Peyer's patch (tissue), 4 donors: ENCODE measurements around the gene DIS3L2. TPM values are rescaled to one million over a fixed set of nuclear protein-coding genes. Genes with fewer than 3 reads are reported as not detected.
"Not testable (repeated sequence)": the region's sequence is repeated elsewhere in the genome, so short reads cannot be mapped to it uniquely, and the experiment has no call there.

ENCODE experiments used
- DNase-seq, 3 donors: peaks; one replicate each; pipeline ENCODE4 v3.0.0-alpha.2; 2017 to 2019
- H3K27ac ChIP-seq, 4 donors: fragments of 200-600 bp; sonication (generic); one replicate each; pipeline ENCODE4 v1.5.1; 2016 to 2019
- H3K27me3 ChIP-seq, 2 donors: fragments of 200-600 bp; sonication (generic); one replicate each; pipeline ENCODE4 v1.5.1; 2019
- H3K36me3 ChIP-seq, 3 donors: fragments of 200-600 bp; sonication (generic); one replicate each; pipeline ENCODE4 v1.5.1; 2016 to 2019
- H3K4me1 ChIP-seq, 4 donors: fragments of 200-600 bp; sonication (generic); one replicate each; pipeline ENCODE4 v1.5.1; 2016 to 2019
- H3K4me3 ChIP-seq, 4 donors: fragments of 200-600 bp; sonication (generic); 1 replicate in 3 of 4; 2 replicates in 1 of 4; pipeline ENCODE4 v1.5.1; 2016 to 2019; ENCODE audit warnings: mild to moderate bottlenecking in 1 of 4
- H3K9me3 ChIP-seq, 4 donors: fragments of 200-600 bp; sonication (generic); one replicate each; pipeline ENCODE4 v1.5.1; 2016 to 2019; ENCODE audit warnings: mild to moderate bottlenecking in 1 of 4
- CTCF ChIP-seq, 6 experiments: fragments of 450-650 bp in 4 of 6; fragments of 200-600 bp in 2 of 6; sonication (generic) in 1 of 6; IDR thresholded peaks; one replicate each; pipeline ENCODE4 v1.5.1; 2017 to 2019; ENCODE audit warnings: antibody characterized with exemption in 6 of 6, mild to moderate bottlenecking in 3 of 6, moderate library complexity in 1 of 6
- POLR2A ChIP-seq, 2 donors: fragments of 450-650 bp; IDR thresholded peaks; one replicate each; pipeline ENCODE4 v1.5.1; 2017; ENCODE audit warnings: antibody characterized with exemption in 2 of 2, mild to moderate bottlenecking in 2 of 2, moderate library complexity in 2 of 2
- total RNA-seq, 4 donors: library from RNA; depleted of rRNA; stranded (reverse); fragments of >200 nt; gene quantifications; one replicate each; pipeline ENCODE4 v1.1.0, GENCODE V29; 2016

Gene DIS3L2
- total RNA-seq, 4 donors from 2014 or later: 26.4 to 147 (median 58.3) TPM

- Histone ChIP-seq H3K36me3 (no peaks in the 10 kb centered on the region), H3K9me3 (no peaks in the 10 kb centered on the region), H3K27me3 (no peaks in the 10 kb centered on the region), H3K4me3 (no peak overlapping the region), H3K4me1 (no peaks in the 10 kb centered on the region), H3K27ac (no peak overlapping the region)
- TF ChIP-seq CTCF (IDR thresholded peaks at IDR 0.05): no peak
- no peak for TF ChIP-seq POLR2A (IDR thresholded peaks at IDR 0.05)
- DNase-seq: peak in 1 of 3 donors; percentile 38
Observed at GRCh38 chr2:232368311-232368731, 406.8 kb downstream of the DIS3L2 start.

DNA sequence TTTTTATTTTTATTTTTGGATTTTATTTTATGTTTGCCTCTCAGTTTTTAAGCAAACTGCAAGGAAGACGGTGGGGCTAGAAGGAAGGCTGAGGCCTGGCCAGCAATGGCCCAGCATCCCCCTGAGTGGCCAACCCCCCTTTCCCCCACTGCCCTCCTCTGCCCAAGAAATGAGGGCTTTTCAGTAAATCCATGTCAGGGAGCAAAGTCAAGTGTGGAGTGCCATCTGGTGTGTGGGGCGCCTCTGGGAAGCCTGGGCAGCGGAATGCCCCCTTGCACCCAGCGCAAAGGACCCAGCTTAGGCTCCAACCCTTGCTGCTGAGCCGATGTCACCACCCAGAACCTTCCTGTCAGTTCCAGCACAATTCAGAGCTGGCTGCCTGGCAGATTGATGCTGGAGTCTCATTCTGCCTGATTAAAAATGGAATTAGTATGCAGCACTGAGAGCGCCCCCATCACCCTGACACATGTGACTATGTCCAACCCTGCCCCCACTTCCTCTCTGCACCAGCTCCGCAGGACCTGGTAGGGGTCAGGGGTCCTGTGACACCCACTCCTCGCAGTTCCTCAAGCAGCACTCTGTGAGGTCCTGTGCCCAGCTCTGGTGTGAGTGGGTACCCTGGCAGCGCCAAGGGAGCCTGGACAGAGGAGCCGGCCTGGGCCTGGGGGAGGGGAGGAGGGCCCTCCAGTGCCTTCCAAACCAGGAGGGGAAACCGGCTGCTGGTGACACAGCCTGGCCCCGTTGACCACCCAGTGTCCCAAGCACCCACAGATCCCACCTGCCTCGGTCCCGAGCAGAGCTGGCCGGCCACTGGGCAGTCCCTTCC, 407.8 kb downstream of the DIS3L2 start:
- TF ChIP-seq CTCF (IDR thresholded peaks at IDR 0.05): no peak
- TF ChIP-seq POLR2A (IDR thresholded peaks at IDR 0.05): no peak
- Histone ChIP-seq H3K27ac (no peak overlapping the region), H3K36me3 (no peaks in the 10 kb centered on the region), H3K27me3 (no peaks in the 10 kb centered on the region), H3K9me3 (no peaks in the 10 kb centered on the region), H3K4me1 (no peaks in the 10 kb centered on the region), H3K4me3 (no peak overlapping the region)
- peak in 1 of 3 donors; percentile 41 for DNase-seq

GRCh38 chr2:232370007-232370406, 408.5 kb downstream of the DIS3L2 start:
- H3K36me3 ChIP-seq, H3K9me3 ChIP-seq, DNase-seq, H3K27me3 ChIP-seq, H3K4me1 ChIP-seq, H3K27ac ChIP-seq, H3K4me3 ChIP-seq: not testable (repeated sequence)

DNA sequence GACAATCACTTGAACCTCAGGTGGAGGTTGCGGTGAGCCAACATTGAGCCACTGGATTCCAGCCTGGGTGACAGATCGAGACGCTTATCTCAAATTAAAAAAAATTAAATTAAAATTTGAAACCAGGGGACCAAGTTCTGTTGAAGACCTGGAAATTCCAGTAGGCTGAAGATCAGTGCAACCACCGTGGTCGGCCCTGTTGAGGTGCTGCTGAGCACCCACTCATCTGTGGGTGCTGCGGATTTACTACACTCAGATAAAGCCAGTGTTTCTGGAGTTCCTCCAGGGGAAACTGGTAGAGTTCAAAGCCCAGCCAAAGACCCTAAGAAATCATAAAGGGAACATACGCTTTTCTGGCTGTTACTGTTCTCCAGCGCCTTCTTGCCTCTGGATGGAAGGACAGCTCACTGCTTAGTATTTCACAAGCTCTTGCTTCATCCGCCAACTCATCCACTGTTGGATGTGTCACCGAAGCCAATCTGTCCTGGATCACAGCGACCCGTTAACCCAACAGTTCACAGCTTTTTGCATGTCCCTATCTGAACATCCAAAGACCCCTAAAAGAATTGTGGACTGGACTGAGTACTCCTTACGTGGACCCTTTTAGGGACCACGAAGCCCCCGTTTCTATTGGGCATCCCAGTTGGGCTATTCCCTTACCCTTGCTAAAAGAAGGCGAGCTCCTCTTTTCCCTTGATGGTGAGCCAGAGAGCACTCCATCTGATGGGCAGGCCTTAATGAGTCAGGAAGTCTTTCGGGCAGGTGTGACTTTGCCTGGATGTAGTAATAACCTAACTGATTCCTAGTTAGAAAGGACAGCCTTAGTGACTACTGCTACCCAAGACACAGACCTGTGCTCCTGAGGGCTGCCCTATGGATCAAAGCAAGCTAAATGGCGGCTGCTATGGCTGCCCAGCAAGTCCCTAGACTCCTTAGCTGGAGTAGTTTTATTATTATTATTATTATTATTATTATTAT, 411.0 kb downstream of the DIS3L2 start:
- TF ChIP-seq POLR2A (IDR thresholded peaks at IDR 0.05): no peak
- TF ChIP-seq CTCF (IDR thresholded peaks at IDR 0.05): no peak
- peak in 1 of 3 donors; percentile 32 for DNase-seq

GRCh38 chr2:232374356-232374755, 412.8 kb downstream of the DIS3L2 start:
- no peak for DNase-seq
- no peak for TF ChIP-seq CTCF (IDR thresholded peaks at IDR 0.05)
- no peak for TF ChIP-seq POLR2A (IDR thresholded peaks at IDR 0.05)
- H3K27ac ChIP-seq: no peak overlapping the region

More for the DNA sequence above, 411.0 kb downstream of the DIS3L2 start:
- Histone ChIP-seq H3K9me3 (no peaks in the 10 kb centered on the region), H3K4me3 (no peak overlapping the region), H3K4me1 (no peaks in the 10 kb centered on the region), H3K27me3 (no peaks in the 10 kb centered on the region), H3K27ac (no peak overlapping the region), H3K36me3 (no peaks in the 10 kb centered on the region)

DNA sequence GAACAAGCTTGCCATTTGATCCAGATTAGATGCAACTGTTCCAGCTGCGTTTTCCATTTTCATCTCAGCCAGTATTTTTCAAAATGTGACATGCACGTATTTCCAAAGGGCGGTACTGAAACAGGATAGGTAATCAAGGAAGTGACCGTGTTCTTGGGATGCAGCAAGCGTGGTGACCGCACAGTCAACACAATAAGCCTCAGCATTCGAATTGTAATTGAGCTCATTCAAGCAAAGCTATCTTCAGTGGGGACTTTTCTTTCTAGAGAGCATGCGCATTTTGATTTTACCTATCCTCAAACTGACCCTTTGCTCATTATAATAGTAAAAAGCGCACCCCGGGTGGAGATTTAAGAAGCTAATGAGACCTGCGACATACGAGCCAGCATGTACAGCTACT, 413.7 kb downstream of the DIS3L2 start:
- Histone ChIP-seq H3K4me1 (no peaks in the 10 kb centered on the region), H3K36me3 (no peaks in the 10 kb centered on the region), H3K9me3 (no peaks in the 10 kb centered on the region), H3K4me3 (no peak overlapping the region), H3K27me3 (no peaks in the 10 kb centered on the region), H3K27ac (no peak overlapping the region)
- TF ChIP-seq CTCF (IDR thresholded peaks at IDR 0.05) (no peak), POLR2A (IDR thresholded peaks at IDR 0.05) (no peak)
- DNase-seq: no peak

More at GRCh38 chr2:232374356-232374755, 412.8 kb downstream of the DIS3L2 start:
- Histone ChIP-seq H3K36me3 (no peaks in the 10 kb centered on the region), H3K27me3 (no peaks in the 10 kb centered on the region), H3K9me3 (no peaks in the 10 kb centered on the region), H3K4me1 (no peaks in the 10 kb centered on the region), H3K4me3 (no peak overlapping the region)
